Dedifferentiated amniotic fluid mesenchymal stem cell (primary cell): ENCODE data around the gene ZNF57.
A peak's percentile ranks its signal among the peaks of the same experiment; 100 is the strongest.
"Not testable (repeated sequence)": the region's sequence is repeated elsewhere in the genome, so short reads cannot be mapped to it uniquely, and the experiment has no call there.

Experiments used
- DNase-seq: peaks from one replicate; pipeline ENCODE4 v3.0.0-alpha.2; 2016; ENCODE audit errors: extremely low spot score

ZNF57 gene

DNA sequence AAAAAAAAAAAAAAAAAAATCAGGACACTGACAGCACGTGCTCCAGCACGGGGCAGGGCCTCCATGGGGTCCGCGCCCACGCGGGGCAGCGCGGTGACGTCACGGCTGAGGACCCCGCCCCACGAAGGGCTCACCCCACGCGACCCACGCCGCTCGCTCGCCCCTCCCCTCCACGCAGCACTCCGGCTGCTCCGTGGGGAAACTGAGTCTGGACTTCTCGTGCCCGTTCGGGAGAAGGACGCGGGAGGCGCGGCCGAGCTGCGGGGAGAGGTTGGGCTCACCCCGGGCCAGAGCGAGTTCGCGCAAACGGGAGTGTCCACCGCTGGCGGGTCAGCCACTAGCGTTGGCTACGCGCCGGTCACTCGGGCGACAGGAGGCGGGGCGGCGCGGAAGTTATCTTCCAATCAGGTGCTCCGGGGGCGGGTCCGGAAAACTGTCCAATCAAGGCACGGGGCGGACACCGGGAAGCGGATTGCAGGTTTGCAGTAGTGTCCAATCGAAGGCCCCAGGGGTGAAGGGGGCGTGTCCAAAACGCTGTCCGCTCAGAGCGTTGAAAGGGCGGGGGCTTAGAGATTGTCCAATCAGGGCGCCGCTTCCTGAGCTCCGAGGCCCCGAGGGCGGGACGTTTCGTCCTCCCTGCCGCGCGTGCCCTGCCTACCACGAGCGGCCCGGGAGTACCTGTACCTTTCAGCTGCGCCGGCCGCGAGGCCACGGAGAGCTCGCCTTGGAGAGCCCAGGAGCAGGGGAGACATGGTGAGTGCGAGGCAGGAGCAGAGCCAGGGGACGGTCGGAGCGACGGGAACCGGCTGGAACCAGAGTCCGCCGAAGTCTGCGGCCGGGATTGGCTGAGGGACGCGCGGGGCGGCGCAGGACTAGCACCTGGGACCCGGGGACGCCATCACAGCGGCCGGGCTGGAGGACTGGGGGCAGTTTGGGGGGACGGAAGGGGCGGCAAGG lies at the start of gene ZNF57:
Gene ZNF57, plus strand, starts transcription at position 633 of the 957 bp plus-strand sequence. Its CDS starts 118 bp downstream, at position 751.
- DNase-seq = peak; percentile 99

GRCh38 chr19:2852598-2852997 lies 48.1 kb upstream of the ZNF57 start:
- no peak for DNase-seq

DNA sequence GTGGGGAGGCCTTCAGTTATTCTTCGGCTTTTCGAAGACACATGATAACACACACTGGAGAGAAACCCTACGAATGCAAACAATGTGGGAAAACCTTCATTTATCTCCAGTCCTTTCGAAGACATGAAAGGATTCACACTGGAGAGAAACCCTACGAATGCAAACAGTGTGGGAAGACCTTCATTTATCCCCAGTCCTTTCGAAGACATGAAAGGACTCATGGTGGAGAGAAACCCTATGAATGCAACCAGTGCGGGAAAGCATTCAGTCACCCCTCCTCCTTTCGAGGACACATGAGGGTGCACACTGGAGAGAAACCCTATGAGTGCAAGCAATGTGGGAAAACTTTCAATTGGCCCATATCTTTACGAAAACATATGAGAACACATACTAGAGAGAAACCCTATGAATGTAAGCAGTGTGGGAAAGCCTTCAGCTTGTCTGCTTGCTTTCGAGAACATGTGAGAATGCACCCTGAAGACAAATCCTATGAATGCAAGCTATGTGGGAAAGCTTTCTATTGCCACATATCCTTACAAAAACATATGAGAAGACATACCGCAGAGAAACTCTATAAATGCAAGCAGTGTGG lies 47.6 kb upstream of the ZNF57 start:
- no peak for DNase-seq

GRCh38 chr19:2854849-2855248 lies 45.9 kb upstream of the ZNF57 start:
- DNase-seq = no peak

DNA sequence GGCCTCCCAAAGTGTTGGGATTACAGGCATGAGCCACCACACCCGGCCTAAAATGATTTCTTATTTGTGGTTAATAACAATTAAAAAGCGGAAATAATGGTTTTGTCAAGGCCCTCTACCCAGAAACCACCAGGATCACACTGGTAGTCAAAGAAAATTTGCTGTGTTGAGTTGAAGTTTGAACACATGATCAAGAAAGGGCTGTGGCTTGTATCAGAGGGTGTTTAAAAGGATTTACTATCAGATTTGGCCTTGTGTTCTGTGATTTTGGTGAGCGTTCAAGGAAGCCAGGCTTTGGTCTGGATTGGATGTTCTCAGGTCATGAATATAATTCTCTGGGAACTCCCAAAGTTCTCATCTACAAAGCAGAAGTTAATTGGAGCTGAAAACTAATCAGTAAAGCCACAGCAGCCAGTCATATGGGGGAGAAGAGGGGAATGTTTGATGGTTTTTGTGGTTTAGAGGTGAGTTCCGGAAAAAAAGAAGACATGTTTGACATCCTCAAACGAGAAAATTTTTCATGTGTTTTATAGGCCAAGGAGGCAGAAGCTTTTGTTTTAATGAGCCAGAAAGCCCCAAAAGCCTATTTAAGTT lies 44.2 kb upstream of the ZNF57 start:
- DNase-seq = no peak

DNA sequence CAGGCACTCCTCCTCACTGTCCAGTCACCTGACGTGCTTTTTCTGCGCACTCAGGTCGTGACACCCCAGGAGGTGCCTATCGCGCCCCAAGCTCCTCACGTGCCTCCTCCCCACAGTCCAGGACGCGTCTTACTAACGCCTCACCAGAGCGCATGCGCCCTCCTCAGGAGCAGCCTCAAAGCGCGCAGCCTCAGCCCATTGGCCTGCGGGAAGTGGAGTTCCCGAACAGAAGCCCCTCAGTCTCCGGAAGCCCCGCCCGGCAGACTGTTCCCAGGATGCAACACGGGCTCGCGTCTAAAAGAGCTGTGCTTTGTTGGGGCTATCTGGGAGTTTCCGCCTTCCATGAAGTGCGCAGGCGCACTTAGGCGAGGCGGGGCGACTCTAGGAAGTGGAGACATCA lies 41.9 kb upstream of the ZNF57 start:
- no peak for DNase-seq

DNA sequence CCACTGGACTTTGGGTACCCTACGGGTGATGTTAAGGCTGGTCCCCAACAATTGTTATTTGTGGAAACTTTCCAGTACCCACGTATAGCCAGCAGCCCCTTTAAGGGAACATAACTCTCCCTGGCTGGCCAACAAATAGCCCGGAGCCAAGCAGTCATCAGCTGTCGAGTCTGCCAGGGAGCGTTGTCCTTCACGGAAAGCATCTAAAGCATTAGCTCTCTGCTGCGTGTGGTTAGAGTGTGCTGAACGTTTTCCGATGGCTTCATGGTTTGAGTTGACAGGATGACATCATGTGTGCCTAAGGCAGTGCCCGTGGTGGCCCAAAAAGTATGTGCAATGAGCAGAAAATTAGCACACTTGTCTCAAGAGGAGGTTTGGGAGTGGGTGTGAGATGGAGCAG lies 36.9 kb upstream of the ZNF57 start:
- DNase-seq = no peak

GRCh38 chr19:2865334-2866100 lies 35.2 kb upstream of the ZNF57 start:
- DNase-seq = no peak

DNA sequence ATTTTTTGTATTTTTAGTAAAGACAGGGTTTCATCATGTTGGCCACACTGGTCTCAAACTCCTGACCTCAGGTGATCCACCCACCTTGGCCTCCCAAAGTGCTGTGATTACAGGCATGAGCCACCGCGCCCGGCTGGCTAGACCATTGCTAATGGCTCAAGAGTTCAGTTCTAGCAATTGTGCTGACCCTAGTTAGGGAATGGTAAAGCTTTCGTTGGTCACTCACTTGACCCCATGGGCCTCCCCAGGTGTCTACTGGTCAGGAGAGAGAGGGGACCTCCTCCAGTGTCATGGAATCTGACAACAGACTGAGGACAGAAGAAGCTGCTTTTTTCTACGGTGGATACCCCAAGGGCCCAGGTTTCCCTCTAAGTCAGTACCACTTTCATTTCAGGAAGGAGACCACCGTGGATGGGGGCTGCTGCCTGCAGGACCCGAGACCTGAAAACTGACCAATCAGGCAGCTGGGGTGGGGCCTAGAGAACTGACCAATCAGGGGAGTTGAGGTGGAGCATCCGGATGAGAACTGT lies 34.2 kb upstream of the ZNF57 start:
- DNase-seq = no peak

GRCh38 chr19:2867025-2867991 lies 33.4 kb upstream of the ZNF57 start, which contains the start of gene ZNF556:
Gene ZNF556, plus strand, starts transcription at chr19:2867335. Its CDS starts 87 bp downstream, at chr19:2867422.
- DNase-seq = no peak

DNA sequence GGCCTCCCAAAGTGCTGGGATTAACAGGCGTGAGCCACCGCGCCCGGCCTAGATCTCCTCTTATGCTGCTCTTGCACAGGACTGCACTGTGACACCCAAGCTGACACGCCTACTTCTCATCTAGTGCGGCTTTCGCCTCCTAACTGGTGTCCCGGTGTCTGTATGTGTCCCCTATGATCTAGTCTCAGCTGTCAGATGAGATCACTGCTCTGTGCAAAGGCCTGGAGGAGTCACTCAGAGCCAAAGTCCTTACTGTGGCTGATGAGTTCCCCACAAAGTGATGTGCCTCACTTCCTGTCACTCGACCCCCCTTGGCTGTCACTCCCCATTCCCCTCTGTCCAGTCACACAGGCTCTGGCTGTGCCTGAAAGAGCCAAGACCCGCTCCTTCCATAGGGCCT lies 31.1 kb upstream of the ZNF57 start:
- no peak for DNase-seq

DNA sequence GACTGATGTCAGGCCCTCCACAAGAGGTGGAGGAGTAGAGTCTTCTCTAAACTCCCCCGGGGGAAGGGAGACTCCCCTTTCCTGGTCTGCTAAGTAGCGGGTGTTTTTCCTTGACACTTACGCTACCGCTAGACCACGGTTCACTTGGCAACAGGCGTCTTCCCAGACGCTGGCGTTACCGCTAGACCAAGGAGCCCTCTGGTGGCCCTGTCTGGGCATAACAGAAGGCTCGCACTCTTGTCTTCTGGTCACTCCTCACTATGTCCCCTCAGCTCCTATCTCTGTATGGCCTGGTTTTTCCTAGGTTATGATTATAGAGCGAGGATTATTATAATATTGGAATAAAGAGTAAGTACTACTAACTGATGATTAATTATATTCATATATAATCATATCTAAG lies 28.6 kb upstream of the ZNF57 start:
- DNase-seq = not testable (repeated sequence)

GRCh38 chr19:2877398-2878331 lies 23.1 kb upstream of the ZNF57 start:
- no peak for DNase-seq

- DNase-seq = no peak
Measured at GRCh38 chr19:2883686-2884439, 16.9 kb upstream of the ZNF57 start.

- DNase-seq = no peak
Measured at GRCh38 chr19:2885736-2886135, 15.0 kb upstream of the ZNF57 start.

- peak; percentile 75 for DNase-seq
Measured at GRCh38 chr19:2887391-2887914, 13.3 kb upstream of the ZNF57 start.

- DNase-seq = no peak
Measured at GRCh38 chr19:2888731-2889224, 11.9 kb upstream of the ZNF57 start.

DNA sequence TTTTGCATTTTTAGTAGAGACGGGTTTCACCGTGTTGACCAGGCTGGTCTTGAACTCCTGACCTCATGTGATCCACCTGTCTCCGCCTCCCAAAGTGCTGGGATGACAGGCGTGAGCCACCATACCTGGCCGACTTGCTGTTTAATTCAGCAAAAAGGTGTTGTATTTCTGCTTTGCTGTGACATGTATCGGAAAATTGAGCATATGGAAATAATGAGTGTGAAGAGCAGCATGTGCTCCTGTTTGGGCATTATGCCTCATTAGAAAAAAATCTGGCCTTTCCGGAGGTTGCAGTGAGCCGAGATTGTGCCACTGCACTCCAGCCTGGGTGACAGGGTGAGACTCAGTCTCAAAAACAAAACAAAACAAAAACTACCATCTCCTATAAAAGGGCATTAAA lies 10.2 kb upstream of the ZNF57 start:
- not testable (repeated sequence) for DNase-seq
